ENCODE results near the gene ARHGAP20.

Gene ARHGAP20

DNA sequence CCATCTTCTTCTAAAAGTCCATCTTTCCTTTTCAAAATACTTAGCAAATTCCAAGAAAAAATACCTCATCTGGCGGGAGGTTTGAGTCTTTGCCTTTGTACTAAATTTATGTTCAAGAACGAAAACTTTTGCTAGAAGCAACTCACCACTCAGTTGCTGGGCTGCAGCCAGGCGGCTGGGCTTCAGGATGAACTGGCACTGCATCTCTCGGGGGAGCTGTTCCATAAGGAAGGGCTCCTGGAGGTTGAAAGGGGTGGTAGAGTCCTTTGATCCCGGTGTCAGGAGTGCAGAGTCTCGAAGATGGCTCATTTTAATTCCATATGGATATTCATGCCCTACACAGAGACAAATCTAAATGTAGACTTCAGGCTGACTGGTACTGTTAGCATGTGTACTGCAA is 105.8 kb downstream of the ARHGAP20 start:
- FAIRE-seq, result no peak

DNA sequence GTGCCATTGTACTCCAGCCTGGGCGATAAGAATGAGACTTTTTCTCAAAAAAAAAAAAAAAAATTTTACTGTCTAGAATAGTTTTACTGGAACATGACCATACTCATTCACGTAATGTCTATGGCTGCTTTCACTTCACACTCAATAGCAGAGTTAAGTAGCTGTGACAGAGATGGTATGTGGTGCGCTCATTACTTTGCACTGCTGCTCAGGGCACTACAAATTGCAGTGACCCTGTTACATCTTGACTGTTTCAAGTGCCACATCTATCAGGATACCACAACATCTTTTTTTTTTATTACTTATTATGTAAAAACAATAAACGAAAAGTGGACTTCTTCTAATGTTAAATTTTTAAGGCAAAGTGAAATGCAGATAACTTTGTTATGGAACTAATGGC is 110.3 kb downstream of the ARHGAP20 start:
- no peak for FAIRE-seq

DNA sequence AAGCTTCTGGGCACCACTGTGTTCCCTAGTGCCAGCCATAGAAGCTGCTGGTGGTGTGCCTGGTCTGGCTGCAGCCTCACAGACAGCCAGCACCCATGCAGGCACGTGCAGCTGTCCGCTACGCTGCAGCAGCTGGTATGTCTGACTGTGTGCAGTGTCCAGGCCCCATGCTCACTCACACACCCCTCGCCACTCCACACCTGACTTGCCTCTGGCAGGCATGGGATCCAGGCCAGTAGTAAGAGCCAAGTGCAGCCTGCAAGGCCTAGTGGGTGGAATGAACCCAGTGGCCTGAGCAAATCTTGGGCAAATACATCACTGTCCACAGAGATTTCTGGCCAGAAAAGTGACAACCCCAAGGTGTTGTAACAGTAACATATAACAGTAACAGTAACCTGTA is 111.9 kb downstream of the ARHGAP20 start:
- no peak for FAIRE-seq

DNA sequence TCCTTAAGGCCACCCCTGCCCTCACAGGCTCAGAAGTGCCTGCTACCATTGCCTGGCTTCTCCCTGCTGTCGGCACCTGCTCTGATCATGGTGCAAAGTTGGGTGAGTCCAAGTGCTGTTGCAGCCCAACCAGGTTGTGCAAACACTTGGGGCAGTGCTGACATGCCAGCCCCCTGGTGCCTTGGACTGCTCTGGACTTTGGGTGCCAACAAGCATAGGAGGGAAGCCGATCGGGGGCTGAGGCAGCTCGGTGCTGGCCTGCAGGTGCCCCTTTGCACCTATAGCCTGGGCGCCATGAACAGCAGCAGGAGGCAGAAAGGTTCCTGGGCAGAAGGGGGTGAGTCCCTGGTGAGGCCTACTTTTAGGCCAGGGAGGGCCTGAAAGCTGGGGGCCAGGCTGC is 113.0 kb downstream of the ARHGAP20 start:
- no peak for FAIRE-seq

DNA sequence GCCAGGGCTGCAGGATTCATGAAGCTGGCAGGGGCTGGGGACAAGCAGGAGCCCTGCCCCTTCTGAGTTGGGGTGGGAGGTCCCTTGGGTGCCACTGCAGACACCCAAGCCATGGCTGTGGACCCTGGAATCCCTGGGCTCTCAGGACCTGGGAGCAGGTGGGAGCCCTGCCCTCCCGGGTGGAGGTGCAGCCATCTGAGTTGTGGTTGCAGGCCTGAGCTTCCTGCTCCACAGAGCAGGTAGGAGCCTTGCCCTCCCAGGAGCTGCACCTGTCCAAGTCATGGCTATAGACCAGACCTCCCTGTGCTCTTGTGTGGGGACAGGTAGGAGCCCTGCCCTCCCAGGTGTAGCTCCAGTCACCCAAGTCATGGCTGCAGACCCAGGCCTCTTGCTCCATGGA is 113.5 kb downstream of the ARHGAP20 start:
- FAIRE-seq, result no peak

DNA sequence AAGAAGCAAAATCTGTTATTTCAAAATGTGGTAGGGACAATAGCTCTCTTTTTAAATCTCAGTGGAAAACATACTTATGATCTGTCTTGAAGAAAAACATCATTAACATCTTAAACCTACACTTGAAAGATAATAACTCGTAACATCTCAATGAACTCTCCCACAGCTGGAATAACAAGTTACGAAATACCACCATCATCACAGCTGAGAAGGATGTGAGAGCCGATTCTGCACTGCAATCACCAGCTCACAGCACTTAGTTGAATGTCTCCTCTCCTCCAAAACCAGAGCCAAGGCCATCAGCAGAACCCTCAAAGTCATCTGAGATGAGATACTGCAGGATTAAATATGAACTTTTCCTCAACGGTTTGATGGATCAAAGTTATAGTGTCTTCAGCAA is 124.3 kb downstream of the ARHGAP20 start:
- FAIRE-seq, result no peak

DNA sequence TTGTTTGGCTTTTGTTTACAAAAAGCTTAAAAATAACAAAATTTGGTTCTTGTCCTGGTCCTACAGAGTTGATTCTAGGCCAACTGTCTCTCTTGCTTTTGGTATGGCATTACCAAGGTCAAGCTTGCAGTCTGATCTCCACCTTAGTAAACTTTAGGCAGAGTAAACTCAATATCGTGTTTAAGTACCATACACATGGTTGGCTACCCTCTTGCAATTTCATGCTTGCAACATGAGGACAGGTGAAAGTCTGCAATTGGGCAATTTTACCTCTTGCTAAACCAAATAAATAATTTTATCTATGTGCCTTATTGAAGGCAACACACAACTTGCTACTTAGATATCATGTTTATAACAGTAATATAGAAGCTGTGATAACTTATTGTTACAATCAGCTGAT is 125.1 kb downstream of the ARHGAP20 start:
- no peak for FAIRE-seq

DNA sequence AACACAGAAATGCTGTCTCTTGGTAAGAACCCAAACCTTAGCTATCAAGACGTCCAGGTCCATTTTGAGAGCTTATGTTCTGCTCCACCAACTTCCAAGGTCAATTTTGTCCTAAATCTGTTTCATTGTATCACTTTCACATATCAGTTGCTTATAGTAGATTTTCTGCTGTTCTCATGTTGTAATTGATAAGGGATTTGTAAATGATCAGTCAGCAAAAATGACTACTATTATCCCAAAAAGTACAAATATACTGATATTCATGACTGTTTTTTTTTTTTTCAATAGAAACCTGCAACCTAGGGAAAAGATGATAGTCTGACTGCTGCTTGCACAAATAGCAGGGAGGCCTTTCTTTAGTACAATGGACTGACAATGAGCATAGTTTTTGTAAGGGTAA is 128.1 kb downstream of the ARHGAP20 start:
- FAIRE-seq, result no peak

DNA sequence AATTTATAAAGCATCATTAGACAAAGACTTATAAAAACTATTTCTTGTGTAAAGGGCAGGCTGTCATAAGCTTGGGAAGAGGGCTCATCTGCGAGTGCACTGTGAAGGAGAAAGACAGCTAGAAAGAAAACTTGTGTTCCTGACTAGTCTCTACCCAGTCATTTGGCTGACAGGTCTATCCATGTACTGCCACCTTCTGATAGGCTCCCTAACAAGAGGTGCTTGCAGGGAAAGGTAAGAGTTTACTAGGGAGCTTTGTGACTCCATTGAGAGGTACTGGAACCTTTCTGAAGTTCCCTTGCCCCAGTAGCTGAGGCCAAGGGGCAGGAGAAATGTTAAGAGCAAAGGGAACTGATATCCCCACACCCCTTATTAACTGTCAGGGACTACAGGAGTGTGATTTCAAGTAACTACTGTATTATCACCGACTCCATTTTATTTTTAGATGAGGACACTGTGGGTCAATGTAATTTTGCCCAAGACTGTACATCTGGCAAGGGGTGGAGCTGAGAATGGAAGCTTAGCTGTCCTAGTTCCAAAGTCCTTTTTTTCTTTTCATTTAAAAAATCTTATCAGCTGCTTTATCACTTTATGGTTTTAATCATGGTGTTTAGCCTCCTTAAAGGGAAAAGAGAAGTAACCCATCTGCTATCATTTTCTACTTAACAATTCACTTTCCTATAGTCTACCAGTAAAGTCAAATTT is 129.4 kb downstream of the ARHGAP20 start:
- no peak for FAIRE-seq

DNA sequence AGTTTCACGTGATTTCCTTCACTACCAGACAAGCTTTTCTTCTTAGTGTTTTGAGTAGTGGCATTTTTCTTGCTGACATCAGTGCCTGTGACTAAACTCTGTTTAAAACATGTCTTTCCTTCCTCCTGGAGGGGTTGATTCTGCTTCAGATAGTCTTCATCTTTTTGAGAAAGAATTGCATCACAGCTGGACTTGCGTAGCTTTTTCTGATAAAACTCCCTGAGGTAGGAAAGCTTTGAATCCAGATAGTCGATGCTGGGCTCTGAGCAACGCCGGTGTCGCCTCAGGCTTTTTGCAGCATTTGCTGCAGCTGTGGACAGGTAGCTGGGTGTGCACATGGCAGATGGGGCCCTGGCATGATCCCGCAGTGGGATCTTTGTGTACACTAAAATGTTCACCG is 131.7 kb downstream of the ARHGAP20 start:
- no peak for FAIRE-seq

DNA sequence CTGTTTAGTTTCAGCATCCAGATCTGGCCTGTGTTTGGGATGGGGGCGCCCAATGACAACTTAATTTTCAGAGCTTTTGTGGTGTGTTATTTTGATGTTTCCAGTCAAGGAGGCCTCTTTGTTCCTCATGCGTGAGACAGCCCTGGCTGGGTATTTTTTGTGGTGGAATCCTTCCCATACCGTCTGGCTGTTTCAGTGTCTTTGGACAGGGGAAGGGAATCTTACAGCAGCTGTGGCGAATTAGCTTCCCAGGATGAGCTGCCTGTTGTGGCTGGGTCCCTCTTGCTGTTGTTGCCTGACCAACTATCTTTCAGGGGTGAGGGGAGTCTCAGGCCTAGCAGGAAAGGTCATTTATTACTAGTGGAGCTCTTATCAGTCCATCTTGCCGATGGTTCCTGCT is 138.8 kb downstream of the ARHGAP20 start:
- no peak for FAIRE-seq

DNA sequence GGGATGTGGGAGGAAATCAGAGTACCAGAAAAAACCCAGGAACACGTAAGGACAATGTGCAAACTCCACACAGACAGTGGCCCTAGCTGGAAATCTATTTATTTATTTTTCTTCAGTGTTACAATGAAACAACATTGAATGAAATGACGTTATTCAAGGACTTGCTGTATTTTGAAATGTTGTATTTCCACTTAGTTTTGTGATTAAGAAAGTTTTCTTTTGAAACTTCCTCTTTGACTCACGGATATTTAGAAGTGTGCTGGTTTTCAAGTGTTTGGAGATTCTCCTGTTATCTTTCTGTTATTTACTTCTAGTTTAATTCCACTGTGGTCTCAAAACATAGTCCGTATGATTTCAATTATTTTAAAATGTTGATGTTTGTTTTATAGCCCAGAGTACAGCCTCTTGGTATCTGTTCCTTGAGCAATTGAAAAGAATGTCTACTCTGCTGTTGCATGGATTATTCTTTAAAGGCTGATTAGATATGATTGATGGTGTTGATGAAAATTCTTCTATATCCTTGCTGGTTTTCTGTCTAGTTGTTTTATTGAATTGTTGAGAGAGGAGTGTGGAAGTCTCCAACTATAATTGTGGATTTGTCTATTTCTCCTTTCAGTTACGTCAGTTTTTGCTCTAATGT is 141.0 kb downstream of the ARHGAP20 start:
- no peak for FAIRE-seq

DNA sequence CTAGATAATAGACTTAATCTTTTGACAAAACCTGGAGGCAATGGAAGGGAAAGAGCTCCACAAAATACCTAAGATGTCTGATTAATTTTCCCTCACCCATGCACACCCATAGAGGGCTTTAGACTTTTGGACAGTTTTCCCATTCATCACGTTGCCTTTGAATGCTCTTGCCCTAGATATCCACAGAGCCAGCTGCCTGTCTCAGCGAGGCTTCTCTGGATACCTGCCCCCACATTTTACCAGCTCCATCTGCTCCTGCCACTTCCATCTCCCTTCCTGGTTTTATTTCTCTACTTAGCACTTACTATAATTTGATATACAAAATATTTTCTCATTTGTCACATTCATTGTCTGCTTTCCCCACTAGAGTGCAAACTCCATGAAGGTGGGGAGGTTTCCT is 145.7 kb downstream of the ARHGAP20 start:
- no peak for FAIRE-seq

DNA sequence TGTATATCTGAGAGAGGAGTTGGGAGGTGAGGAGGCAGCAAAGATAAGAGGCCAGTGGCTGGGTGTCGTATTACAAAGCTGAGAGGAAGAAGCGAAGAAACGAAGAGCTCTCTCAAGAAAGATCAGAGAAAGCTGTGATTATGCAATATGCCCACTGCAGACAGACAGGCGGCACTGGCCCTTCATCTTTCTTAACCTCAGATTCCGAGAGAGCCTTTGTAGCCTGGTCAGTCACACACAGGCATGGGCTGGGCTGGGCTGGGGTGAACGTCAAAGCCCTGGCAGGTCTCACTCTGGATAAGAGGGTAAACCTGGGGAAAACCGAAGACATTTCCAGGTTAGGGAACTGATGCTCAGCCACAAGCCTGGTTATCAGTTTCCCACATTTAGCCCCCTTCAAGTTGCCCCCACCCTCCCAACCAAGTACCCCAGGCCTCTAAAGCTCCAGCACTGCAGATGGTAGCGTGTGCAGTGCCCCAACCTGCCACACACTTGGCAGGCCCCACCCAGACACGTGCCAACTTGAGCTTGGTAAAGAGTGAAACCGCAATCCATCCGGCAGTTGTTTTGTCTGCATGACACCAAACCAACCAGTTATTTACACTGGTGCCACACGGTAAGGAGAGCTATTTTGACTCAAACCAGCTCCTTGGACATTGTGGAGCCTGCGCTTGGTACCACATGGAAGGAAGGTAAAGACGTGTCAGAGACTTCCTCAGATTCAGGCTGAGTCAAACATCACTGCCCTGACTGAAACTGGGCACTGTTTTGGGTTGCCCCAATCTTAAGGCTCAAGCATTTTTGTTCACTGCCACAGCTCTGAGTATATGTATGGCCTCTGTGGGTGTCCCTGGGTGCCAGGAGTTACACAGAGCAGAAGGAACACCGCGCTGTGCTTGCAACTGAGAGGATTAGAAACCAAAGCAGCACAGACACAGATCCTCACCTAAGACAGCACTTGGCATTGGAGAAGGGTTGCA is 146.6 kb downstream of the ARHGAP20 start:
- no peak for FAIRE-seq

DNA sequence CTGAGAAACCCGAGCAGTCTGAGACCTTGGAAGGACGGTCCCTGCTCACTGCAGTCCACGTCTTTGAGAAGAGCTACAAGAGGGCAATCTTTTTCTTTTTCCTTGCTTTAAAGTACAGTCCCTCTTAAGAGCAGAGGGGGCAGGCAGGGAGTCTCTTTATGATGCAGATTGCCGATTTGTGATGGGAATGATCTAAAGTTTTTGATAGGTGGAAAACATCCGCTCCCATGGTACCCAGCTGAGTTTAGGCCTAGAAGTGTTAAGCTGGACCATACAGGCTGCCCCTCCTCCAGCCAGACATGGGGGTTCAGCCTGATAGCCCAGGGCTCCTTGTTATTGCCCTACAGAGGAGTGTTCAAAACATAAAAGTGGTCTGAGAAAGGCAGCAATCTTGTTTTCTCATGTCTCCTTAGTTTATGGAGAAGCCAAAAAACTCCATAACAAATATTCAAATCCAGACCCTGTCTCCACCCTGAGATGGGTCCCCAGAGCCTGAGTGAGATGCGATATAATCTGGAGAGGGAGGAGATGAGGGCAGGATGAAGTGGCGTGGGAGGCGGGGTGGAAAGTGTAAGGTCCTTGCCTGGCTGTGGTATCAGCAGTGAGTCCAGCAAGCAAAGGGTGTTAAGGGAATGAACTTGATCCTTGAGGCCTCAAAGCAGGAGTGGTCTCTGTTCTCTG is 147.4 kb downstream of the ARHGAP20 start:
- FAIRE-seq, result no peak

DNA sequence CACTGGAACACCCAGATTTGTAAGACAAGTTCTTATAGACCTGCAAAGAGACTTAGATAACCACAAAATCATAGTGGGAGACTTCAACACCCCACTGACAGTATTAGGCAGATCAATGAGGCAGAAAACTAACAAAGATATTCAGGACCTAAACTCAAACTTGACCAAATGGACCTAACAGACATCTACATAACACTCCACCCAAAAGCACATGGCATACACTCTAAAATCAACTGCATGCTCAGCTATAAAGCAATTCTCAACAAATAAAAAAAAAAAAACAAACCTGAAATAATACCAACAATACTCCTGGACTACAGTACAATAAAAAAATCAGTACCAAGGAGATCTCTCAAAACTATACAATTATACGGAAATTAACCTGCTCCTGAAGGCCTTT is 167.5 kb downstream of the ARHGAP20 start:
- no peak for FAIRE-seq

DNA sequence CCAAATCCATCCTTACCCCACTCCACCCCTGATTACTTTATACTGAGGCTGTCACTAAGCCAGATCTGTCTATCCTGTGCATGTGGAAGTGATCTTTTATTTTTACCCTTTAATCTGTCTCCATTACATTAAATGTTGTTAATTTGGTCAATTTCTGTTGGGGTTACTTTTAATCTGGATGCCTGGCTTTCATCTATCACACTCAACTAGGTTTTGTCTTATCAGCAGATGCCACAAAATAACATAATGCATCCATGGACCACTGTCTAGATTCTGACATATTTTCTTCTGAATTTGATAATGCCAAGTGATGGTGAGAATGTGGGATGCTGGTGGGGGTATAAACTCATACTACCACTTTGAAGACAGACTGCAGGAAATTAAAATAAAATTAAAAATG is 174.1 kb downstream of the ARHGAP20 start:
- no peak for FAIRE-seq

DNA sequence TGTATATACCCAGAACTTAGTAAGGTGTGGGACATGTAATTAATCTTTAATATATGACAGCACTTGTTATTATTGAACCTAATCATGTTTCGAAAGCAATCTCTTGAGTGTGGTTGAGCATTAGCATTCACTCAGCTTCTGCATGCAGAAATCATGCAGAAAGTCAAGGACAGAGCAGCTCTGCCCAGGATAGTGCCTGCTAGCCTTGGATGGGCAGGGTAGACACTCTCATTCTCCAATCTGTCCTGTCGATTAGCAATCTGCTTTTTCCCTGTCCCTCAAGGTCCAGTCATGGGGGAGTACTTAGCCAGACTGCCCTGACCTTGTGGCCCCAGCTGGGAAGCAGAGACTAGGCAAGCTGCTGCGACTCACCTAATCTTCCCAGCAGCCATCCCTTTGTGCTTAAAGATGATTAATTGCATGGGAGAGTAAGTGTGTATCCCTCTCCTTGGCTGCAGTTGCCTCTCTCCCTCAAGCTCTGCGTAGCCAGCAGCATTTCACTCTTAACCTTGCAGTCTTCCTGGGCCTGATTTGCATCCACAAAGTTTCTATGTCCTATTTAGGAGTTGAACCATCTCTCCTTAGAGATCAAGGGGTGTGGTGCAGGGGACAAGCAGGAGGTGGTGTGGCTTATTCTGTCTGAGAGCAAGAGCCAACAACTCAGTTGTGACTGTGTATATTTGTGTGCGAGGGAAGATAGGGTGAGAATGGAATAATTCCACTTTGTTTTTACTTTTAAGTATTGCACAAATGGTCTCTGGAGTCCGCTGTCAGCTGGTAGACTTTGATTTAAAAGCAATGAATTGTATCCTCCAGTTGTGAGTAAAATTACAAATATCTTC is 181.1 kb downstream of the ARHGAP20 start:
- no peak for FAIRE-seq

DNA sequence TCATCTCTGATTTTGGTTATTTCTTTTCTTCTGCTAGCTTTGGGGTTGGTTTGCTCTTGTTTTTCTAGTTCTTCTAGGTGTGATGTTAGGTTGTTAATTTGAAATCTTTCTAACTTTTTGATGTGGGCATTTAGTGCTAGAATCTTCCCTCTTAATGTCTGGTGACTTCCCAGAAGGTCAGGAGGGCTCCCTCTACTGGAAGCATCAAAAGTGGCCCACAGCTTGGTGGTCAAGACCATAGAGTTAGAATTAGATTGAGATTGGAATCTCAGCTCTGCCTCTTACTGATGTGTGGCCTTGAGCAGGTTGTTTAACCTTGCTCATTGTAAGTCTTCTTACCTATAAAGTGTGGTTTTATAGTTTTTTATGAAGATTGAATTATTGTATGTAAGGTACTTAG is 183.2 kb downstream of the ARHGAP20 start:
- FAIRE-seq, result no peak

DNA sequence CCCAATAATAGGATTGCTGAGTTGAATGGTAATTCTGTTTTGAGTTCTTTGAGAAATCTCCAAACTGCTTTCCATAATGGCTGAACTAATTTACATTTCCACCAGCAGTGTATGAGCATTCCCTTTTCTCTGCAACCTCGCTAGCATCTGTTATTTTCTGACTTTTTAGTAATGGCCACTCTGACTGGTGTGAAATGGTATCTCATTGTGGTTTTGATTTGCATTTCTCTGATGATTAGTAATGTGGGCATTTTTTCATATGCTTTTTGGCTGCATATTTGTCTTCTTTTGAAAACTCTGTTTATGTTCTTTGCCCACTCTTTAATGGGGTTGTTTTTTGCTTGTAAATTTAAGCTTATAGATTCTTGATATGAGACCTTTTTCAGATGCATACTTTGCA is 185.1 kb downstream of the ARHGAP20 start:
- no peak for FAIRE-seq
